Glomerular visceral epithelial cell (primary cell): ENCODE measurements around the gene TOM1.

Experiments
- DNase-seq: peaks from one replicate; pipeline ENCODE4 v3.0.0-alpha.2; 2016; ENCODE audit errors: extremely low spot score

Gene TOM1

DNA sequence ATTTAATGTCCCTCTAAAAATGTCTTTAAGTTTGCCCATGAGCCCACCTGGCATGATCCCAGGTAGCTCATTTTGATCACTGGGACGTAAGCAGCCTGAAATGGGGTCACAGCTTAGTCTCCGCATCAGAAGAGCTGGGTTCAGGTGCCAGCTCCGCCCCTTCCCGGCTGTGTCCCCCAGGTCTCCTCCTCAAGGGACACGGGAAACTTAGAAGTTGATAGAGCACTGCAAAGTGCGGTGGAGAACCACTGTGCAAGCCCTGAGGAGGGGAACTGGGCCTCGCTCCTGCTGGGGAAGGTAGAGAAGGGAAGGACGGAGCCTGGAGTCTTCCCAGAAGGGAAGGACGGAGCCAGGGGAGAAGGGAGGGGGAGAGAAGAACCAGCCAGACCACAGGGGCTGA, 7.7 kb downstream of the TOM1 start:
- no peak for DNase-seq

DNA sequence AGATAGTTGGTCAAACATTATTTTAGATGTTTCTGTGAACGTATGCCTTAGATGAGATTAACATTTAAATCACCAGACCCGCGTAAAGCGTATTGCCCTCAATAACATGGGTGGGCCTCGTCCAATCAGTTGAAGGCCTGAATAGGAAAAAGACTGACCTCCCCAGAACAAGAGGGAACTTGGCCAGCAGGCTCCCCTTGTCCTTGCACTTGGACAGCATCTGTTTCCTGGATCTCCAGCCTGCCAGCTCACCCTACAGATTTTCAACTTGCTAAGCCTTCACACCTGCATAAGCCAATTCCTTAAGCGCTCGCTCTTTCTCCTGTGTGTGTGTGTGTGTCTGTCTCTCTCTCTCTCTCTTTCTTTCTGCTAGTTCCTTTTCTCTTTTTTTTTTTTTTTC, 8.2 kb downstream of the TOM1 start:
- no peak for DNase-seq

- DNase-seq = no peak
These were observed 8.9 kb downstream of the TOM1 start for GRCh38 chr22:35308480-35309021.

DNA sequence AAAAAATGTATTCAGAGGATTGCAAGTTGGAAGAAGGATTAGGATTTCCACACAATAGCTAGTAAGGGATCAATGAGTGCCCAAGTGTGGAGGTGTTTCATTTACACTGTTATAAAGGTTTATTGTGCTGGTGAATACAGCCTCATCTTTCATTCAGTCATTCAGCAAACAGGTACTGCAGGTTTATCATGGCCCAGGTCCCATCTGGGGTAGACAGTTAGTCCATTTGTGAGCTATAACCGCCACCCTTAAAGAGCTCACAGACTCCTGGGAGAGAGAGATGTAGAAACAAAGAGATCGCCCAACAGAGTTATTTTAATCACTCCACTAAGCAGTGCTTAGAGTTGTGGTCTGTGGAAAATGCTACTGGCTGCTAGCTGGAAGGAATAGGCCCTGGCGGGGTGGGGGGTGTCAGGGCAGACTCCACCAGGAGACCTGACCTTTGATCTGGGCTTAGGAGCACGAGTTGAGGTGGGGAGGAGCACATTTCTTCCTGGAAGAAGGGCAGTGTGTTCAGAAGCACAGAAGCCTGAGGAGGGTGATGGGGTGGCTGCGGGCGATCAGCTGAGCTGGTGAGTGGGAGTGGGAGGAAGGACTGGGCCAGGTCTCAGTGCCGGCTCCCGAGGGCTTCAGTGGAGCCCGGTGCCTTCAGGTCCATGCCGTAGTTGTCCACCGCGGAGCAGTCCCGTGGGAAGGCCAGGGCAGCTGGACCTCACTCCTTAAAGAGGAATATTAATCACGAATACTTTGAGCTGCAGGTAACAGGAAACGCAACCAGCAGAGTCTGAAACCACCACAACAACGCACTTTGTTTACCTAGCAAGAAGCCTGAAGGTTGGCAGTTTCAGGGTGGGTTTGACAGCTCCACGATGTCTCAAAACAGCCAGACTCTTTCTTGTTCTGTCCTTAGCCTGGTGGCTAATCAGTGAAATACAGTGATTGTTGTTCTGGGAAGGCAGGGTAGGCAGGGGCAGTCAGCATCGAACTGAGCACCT, 11.2 kb downstream of the TOM1 start:
- no peak for DNase-seq

GRCh38 chr22:35311551-35311999, 11.9 kb downstream of the TOM1 start:
- DNase-seq = no peak

DNA sequence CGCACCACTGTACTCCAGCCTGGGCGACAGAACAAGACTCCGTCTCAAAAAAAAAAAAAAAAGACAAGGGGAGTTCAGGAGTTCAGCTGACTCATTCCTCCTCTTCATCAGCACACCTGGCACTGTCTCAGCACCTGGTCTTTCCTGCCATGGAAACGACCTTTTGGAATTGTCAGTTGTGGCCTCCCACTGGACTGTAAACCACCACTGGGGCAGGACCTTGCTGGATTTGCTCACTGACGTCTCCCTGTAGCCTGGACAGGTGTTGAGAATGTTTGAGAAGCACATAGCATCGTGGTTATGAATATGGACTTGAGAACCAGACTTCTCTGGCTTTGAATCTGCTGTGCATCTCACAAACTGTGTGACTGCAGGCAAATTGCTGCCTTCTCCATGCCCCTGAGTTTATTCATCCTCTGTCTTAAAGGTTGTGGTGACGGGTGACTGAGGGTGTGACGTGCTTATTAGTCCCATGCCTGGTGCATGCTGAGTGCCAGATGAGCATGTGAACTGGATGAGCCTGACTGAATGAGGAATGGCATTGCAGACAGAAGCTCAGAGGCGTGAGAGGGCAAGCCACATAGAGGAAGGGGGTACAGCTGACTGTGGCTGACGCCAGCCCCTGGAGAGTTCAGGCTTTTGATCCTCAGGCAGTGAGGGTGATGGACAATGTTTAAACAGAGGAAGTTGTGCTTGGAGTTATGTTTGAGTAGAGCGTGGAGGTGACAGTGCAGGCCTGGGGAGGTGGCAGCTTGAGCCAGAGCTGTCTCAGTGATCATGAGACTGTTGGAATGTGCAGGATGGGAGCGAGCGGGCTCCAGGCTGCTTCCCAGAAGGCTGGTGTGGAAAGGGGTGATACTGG, 12.7 kb downstream of the TOM1 start:
- DNase-seq = peak; percentile 68

- peak; percentile 90 for DNase-seq
These were observed 13.8 kb downstream of the TOM1 start for GRCh38 chr22:35313311-35314121.

- DNase-seq = no peak
These were observed 14.7 kb downstream of the TOM1 start for GRCh38 chr22:35314161-35314942.

- DNase-seq = no peak
These were observed 15.6 kb downstream of the TOM1 start for GRCh38 chr22:35315141-35315854.

DNA sequence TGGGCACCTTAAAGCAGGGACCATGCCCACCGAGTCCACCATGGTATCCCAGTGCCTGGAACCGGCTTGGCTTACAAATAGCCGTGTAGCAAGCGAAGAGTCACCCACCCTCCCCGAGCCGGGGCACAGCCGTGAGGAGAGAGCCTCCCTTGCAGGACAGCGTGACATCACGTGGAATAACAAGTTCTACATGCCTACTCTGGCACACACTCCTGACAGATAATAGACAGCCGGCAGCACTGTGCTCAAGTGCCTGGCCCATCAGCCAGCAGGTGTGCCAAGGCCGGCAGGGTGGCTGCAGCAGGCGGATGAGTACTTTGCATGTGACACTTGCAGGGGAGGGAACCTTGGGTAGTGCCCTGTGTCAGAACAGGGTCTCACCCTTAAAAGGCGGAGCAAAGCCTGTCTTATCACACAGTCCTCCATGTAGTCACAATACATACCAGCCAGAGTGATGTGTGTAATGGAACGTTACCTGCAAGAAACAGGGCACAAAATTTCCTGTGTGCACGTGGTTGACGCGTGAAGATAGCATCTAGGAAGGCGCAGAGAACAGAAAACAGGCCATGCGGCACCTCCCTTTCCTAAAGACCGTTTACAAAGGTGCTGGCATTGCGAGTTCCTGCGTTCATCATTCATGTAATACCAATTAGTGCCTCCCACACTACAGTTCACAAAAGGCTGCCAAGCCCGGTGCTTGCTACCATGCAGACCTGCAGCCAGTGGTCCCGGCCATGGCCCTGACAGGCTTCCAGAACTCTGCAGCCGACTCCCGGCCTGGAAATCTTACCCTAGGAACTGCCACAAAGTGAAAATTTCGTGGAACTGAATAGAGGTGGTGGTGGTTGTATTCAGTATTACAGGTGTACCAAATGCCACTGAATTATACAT, 16.4 kb downstream of the TOM1 start:
- no peak for DNase-seq

DNA sequence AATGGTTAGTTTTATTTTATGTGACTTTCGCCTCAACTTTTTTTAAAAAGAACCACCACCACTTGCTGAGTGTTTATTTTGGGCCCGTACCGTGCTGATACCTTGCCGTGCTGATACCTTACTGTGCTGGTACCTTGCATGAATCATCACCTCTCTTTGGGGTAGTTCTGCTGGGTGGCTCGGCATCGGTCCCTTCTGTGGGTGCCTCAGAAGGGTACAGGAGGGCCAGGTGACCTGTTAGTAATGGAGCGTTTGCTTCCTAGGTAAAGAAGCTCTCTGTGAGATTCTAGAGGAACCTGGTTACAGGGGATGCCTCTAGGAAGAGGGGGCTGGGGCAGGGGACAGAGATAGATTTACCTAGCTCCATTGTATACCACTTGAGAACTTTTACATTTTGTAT, 17.1 kb downstream of the TOM1 start:
- DNase-seq = no peak

DNA sequence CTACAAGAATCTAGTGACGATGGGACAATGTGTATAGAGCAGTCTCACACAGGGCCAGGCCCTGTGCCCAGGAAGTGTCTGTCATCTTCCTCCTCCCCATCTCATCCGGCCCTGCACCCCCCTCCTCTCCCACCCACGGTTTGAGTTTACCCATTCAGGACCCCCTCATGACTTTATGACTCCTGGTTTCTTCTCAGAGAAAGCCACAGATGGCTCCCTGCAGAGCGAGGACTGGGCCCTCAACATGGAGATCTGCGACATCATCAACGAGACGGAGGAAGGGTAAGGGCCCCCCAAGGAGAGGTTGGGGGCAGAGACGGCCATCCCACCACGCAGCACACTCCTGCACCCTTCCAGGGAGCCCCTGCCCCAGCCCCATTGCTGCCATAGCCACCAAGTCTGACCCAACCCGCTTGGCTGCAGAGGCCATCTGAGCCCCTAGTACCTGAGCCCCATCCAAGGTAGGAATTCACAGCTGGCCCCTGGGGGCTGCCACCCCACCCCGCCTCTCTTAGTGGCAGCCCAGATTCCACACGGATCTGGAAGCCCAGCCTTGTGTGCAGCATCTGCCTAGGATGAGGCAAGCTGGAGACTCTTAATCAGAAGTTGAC, 18.1 kb downstream of the TOM1 start:
- DNase-seq = no peak

DNA sequence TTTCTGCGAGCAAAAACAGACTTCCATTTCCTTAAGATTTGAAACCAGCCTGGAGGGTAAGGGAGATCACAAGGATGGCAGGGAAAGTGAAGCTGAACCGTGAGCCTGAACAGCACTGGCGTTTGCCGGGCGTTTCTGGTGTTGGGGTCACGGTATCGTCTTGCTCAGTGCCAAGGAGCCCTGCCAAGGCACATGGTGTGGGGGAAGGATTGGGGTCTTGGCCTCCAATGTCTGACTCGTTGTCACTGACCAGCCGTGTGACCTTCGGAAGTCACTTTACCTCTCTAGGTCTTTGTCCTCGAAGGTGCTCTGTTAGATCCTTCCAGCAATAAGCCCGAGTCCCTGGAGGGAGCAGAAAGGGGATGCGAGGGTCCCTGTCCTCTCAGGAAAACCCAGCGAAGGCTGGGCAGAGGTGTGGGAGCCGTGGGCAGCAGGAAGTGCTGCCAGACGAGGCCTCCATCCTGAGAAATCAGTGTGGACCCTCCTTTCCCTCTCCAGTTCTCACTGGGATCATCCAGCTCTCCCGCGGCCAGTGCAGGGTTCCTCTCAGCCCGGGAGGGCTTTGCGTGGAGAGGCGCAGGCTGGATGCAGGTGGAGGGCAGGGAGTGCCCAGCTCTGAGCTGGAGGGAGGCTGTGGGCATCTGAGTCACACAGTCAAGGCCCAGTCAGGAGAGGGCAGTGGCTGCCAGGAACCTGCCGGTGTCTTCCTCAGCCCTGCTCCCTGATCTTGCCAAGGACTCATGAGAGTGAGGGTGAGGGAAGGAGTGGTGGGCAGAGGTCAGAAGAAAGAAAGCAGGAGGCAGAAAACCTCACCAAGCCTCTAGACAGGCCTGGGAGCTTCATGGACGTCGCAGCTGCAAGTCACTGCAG, 18.9 kb downstream of the TOM1 start:
- DNase-seq = no peak

DNA sequence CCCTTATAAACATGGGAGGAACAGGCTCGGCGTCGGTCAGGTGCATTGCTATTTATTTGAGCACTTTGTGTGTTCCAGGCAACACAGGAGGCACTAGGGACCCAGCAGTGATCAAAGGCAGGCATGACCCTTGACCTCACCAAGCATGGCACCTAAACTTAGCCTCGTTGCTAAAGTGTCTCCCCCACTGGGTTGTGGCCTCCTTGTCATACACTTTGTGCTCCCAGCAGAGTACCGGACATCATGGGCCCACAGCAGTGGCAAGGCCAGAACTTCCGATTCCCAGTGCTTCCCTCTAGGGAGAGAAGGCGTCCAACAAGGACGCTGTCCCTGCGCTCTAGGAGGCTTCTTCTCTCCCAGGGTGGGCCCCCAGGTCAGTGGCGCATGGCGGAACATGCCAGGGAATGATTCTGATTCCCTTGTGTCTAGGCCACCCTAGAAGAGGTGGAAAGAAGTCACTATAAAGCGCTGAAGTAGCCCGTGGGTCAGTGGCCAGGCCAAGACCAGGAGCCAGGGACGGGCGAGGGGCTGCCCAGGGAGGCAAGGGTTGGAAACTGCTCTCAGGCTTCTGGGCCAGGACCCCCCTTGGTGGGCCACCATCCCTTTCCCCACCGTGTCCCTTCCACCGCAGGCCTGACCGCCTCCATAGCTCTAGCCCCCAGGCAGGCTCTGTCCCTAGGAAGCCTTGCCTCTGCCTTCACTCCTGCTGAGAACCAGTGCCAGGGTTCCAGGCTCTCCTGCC, 19.7 kb downstream of the TOM1 start:
- DNase-seq = no peak

DNA sequence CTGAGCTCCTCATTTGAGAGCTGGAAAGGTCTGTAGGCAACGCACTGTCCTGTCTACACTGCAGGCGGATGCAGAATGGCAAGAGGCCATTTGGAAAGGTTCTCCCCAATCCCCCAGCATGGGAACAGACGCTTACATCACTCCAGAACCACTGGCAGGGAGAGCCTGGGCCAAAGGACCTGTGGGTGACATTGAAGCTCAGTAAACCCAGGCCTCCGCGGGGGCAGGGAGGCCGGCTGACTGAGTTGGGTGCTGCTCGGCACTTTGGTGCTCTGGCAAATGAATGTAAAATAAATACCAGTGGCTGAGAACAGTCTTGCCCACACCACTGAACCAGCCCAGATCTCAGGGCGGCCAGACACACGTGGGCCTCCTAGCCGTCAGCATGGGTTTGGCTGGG, 22.4 kb downstream of the TOM1 start:
- no peak for DNase-seq

DNA sequence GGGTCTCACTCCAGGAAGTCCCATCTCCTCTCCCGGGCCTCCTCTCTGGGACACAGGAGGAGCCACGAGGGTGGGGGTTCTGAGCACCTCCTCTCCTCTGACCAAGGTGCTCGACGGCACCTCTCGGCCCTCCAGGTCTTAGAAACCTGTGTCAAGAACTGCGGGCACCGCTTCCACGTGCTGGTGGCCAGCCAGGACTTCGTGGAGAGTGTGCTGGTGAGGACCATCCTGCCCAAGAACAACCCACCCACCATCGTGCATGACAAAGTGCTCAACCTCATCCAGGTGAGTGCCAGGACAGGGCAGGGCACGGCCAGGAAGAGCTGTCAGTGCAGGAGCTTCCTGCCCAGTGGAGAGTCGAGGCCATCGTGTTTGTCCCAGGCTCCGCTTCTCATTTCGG, 23.2 kb downstream of the TOM1 start:
- no peak for DNase-seq

GRCh38 chr22:35323305-35323704, 23.6 kb downstream of the TOM1 start:
- DNase-seq = no peak
